Endothelial cell of umbilical vein (primary cell): ENCODE results near the gene DHX35. TPM values are rescaled to one million over a fixed set of nuclear protein-coding genes. Genes with fewer than 3 reads are reported as not detected.

Experiments
- BruUV-seq: library from RNA; stranded (reverse); fragments of 400-500 nt; replicated peaks from 2 replicates; lab custom pipeline; 2021; lab: Mats Ljungman, UMichigan
- CTCF ChIA-PET: fragments of 300-600, 350-600 bp; sonication (Branson Sonifier 250); formaldehyde crosslinking; loops from one replicate; lab custom pipeline; 2021; ENCODE audit warnings: antibody characterized with exemption, inconsistent platforms; lab: Charles Lee
- POLR2A ChIA-PET: fragments of 300-600, 350-600 bp; sonication (Branson Sonifier 250); formaldehyde crosslinking; loops from one replicate; lab custom pipeline; 2021; ENCODE audit warnings: antibody characterized with exemption, inconsistent platforms; lab: Charles Lee
- DNase-seq: peaks from one replicate; pipeline ENCODE4 v3.0.0-alpha.2; 2011; ENCODE audit warnings: low read depth, low spot score
- FAIRE-seq: peaks from 2 replicates; lab custom pipeline; 2011; peaks lifted over from hg19 to GRCh38; lab: Jason Lieb, UNC
- H2AFZ ChIP-seq: 2 replicates; pipeline ENCODE4 v1.6.0; 2012; ENCODE audit warnings: low read depth, low read length, control low read depth, inconsistent platforms
- H3K27ac ChIP-seq: 2 replicates; pipeline ENCODE4 v1.5.1; 2011; ENCODE audit warnings: low read depth, mild to moderate bottlenecking, control low read depth, low read length, moderate library complexity; ENCODE audit not compliant: insufficient read depth
- H3K27me3 ChIP-seq, 2 experiments: 2 replicates each; pipeline versions ENCODE4 v1.6.0 to v1.6.1; 2011; ENCODE audit warnings: low read length in 2 of 2, mixed read lengths in 1 of 2; ENCODE audit not compliant: control insufficient read depth in 2 of 2, insufficient read depth in 2 of 2
- H3K36me3 ChIP-seq, 2 experiments: 2 replicates in 1 of 2; 3 replicates in 1 of 2; pipeline ENCODE4 v1.5.1; 2011; ENCODE audit warnings: low read length in 2 of 2, mild to moderate bottlenecking in 1 of 2, moderate library complexity in 1 of 2; ENCODE audit not compliant: control insufficient read depth in 2 of 2, insufficient read depth in 2 of 2; ENCODE audit errors: extremely low read depth in 1 of 2
- H3K4me1 ChIP-seq: 3 replicates; pipeline ENCODE4 v1.5.1; 2011; ENCODE audit warnings: mild to moderate bottlenecking, low read length; ENCODE audit not compliant: control insufficient read depth, insufficient read depth; ENCODE audit errors: extremely low read depth
- H3K4me2 ChIP-seq: 2 replicates; pipeline ENCODE4 v1.6.1; 2011; ENCODE audit warnings: low read length, control low read depth, mixed read lengths; ENCODE audit not compliant: insufficient read depth
- H3K4me3 ChIP-seq, 3 experiments: fragments of 200-600 bp in 1 of 3; sonication (generic), shearing (Covaris generic) in 1 of 3; replicated peaks in 1 of 3; 2 replicates each; pipeline ENCODE4 v1.5.1; 2011 to 2016; ENCODE audit warnings: control low read depth in 3 of 3, low read length in 3 of 3, mild to moderate bottlenecking in 2 of 3, inconsistent platforms in 1 of 3, low read depth in 1 of 3, moderate library complexity in 1 of 3; ENCODE audit not compliant: insufficient read depth in 1 of 3
- H3K79me2 ChIP-seq: 2 replicates; pipeline ENCODE4 v1.6.0; 2012; ENCODE audit warnings: low read length, inconsistent platforms; ENCODE audit not compliant: control insufficient read depth, insufficient read depth
- H3K9ac ChIP-seq: replicated peaks from 2 replicates; pipeline ENCODE3; 2011; ENCODE audit warnings: low read length, control low read depth; ENCODE audit not compliant: insufficient read depth; ENCODE audit errors: extremely low read depth
- H3K9me1 ChIP-seq: replicated peaks from 3 replicates; pipeline ENCODE4 v1.6.0; 2011; ENCODE audit warnings: mild to moderate bottlenecking, low read length; ENCODE audit not compliant: control insufficient read depth, insufficient read depth; ENCODE audit errors: extremely low read depth
- H3K9me3 ChIP-seq: replicated peaks from 2 replicates; pipeline ENCODE4 v1.5.1; 2012; ENCODE audit warnings: low read length, inconsistent platforms; ENCODE audit not compliant: control insufficient read depth, insufficient read depth
- H4K20me1 ChIP-seq: replicated peaks from 2 replicates; pipeline ENCODE3; 2011; ENCODE audit warnings: mild to moderate bottlenecking, low read length; ENCODE audit not compliant: control insufficient read depth, insufficient read depth; ENCODE audit errors: extremely low read depth
- EZH2 ChIP-seq: IDR thresholded peaks from 2 replicates; pipeline ENCODE4 v1.6.1; 2012; ENCODE audit warnings: borderline replicate concordance, low read depth, mild to moderate bottlenecking, moderate library complexity, low read length, inconsistent platforms; ENCODE audit not compliant: severe bottlenecking
- FOS ChIP-seq: IDR thresholded peaks from 2 replicates; pipeline ENCODE4 v1.6.1; 2011; ENCODE audit warnings: mild to moderate bottlenecking, low read length, moderate library complexity, borderline replicate concordance; ENCODE audit not compliant: insufficient read depth
- GATA2 ChIP-seq: IDR thresholded peaks from 2 replicates; pipeline ENCODE4 v1.7.0; 2011; ENCODE audit warnings: low read depth, mild to moderate bottlenecking, moderate library complexity, mixed read lengths, low read length; ENCODE audit not compliant: insufficient read length, insufficient read depth
- JUN ChIP-seq: IDR thresholded peaks from 2 replicates; pipeline ENCODE4 v1.6.1; 2011; ENCODE audit warnings: borderline replicate concordance, low read depth; ENCODE audit not compliant: insufficient read length, insufficient read depth
- MYC ChIP-seq: IDR thresholded peaks from one replicate; pipeline ENCODE4 v1.6.1; 2011; ENCODE audit warnings: mild to moderate bottlenecking, low read depth, low read length
- POLR2A ChIP-seq: IDR thresholded peaks from 2 replicates; pipeline ENCODE4 v1.6.1; 2012; ENCODE audit warnings: low read depth, mild to moderate bottlenecking, control low read depth, low read length
- POLR2AphosphoS5 ChIP-seq: IDR thresholded peaks from 2 replicates; pipeline ENCODE4 v1.6.1; 2012; ENCODE audit warnings: low read depth, mild to moderate bottlenecking, control low read depth, low read length, moderate library complexity; ENCODE audit not compliant: insufficient read depth
- dilution Hi-C: fragments of 300-500 bp; cut with MboI; formaldehyde crosslinking; loops from one replicate; pipeline ENCODE4 v1.15.0; 2019; ENCODE audit warnings: low sequenced_read_pairs; ENCODE audit not compliant: extremely low pct_ligation_motif_present
- intact Hi-C: fragments of 100-400 bp; cut with micrococcal nuclease; formaldehyde crosslinking; loops from one replicate; pipeline ENCODE4 v1.10.0; 2022
- polyA plus RNA-seq, 4 experiments: library from polyadenylated mRNA; depleted of rRNA in 3 of 4; stranded (reverse) in 3 of 4; unstranded in 1 of 4; fragments of >200 nt; gene quantifications; 2 replicates each; pipeline versions ENCODE4 v1.2.1 to v1.2.3, GENCODE V29; 2011 to 2012; ENCODE audit warnings: missing spikeins in 1 of 4
- total RNA-seq: library from RNA; stranded (reverse); gene quantifications from 2 replicates; pipeline ENCODE4 v1.2.3, GENCODE V29; 2021
- TF ChIP-seq, protein P1 (sequence below), 2 donors: IDR thresholded peaks; 1 replicate in 1 of 2; 2 replicates in 1 of 2; pipeline ENCODE4 v1.5.1; 2011; ENCODE audit warnings: low read length in 2 of 2, mild to moderate bottlenecking in 2 of 2, moderate library complexity in 2 of 2, control low read depth in 1 of 2, inconsistent platforms in 1 of 2, low read depth in 1 of 2; ENCODE audit not compliant: insufficient read depth in 1 of 2; ENCODE audit errors: extremely low read depth in 1 of 2
- TF ChIP-seq, protein P2 (sequence below): IDR thresholded peaks from 2 replicates; pipeline ENCODE4 v1.6.1; 2011; ENCODE audit not compliant: insufficient read depth, insufficient read length

The DHX35 gene
- total and polyA plus RNA-seq, 2 donors (not counting 3 experiments of a cell fraction or from before 2014, with no cell fraction given): 10.0 to 13.0 TPM

DNA sequence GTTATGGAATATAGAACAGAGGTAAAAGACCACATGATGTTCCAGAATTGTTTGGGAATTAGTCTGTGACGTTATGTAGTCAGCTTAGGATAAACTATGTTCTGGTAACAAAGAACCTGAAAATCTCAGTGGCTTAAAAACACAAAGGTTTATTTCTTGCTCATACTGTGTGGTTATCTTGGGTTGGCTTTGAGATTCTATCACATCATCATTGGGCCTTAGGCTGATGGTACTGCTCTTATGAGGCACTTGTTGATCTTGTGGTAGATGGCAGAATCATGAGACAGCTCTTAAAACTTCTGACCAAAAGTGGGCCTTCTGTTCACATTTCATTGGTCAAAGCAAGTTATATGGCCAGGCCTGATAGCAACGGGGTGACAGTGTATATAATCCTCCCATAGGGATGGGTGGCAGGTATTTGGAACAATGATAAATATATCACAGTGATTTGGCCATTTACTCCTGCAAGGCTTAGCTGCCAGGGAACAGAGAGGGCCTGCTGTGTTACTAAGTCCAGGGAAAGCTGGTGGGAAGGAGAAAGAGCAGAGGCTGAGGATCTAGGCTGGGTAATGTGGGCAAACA, 13.5 kb downstream of the DHX35 start:
- Histone ChIP-seq H3K4me3 (no peak overlapping the region), H3K36me3 (peaks cover 0 to 3% of the 10 kb centered on the region in 2 experiments), H4K20me1 (no peaks in the 10 kb centered on the region), H3K4me1 (peaks cover 6% of the 10 kb centered on the region), H2AFZ (no peak overlapping the region), H3K4me2 (no peak overlapping the region), H3K27ac (no peak overlapping the region), H3K27me3 (no peaks in the 10 kb centered on the region), H3K9me3 (no peaks in the 10 kb centered on the region), H3K9ac (no peak overlapping the region), H3K79me2 (peaks cover 13% of the 10 kb centered on the region), H3K9me1 (no peaks in the 10 kb centered on the region)
- POLR2A ChIA-PET: no interaction called here
- dilution Hi-C loops (no loop called here), intact Hi-C loops (no loop called here)
- FAIRE-seq: no peak
- CTCF ChIA-PET: no interaction called here
- no peak for TF ChIP-seq GATA2
- TF ChIP-seq, protein P1, sequence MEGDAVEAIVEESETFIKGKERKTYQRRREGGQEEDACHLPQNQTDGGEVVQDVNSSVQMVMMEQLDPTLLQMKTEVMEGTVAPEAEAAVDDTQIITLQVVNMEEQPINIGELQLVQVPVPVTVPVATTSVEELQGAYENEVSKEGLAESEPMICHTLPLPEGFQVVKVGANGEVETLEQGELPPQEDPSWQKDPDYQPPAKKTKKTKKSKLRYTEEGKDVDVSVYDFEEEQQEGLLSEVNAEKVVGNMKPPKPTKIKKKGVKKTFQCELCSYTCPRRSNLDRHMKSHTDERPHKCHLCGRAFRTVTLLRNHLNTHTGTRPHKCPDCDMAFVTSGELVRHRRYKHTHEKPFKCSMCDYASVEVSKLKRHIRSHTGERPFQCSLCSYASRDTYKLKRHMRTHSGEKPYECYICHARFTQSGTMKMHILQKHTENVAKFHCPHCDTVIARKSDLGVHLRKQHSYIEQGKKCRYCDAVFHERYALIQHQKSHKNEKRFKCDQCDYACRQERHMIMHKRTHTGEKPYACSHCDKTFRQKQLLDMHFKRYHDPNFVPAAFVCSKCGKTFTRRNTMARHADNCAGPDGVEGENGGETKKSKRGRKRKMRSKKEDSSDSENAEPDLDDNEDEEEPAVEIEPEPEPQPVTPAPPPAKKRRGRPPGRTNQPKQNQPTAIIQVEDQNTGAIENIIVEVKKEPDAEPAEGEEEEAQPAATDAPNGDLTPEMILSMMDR (IDR thresholded peaks at IDR 0.05; ENCODE audit: extremely low read depth in 1 of 2, insufficient read depth in 1 of 2, low read depth in 1 of 2, low read length in 2 of 2): no peak
- no peak for TF ChIP-seq POLR2AphosphoS5
- no peak for TF ChIP-seq MYC
- no peak for TF ChIP-seq FOS
- no peak for TF ChIP-seq EZH2
- TF ChIP-seq POLR2A: no peak
- no peak for TF ChIP-seq JUN
- TF ChIP-seq, protein P2, sequence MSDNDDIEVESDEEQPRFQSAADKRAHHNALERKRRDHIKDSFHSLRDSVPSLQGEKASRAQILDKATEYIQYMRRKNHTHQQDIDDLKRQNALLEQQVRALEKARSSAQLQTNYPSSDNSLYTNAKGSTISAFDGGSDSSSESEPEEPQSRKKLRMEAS: no peak
- no TSS peak for BruUV-seq
- DNase-seq: no peak
